Bronchial epithelial cell (primary cell): Measurements from ENCODE around the gene DENND1C. TPM values are rescaled to one million over a fixed set of nuclear protein-coding genes. Genes with fewer than 3 reads are reported as not detected.

Experiments
- DNase-seq: peaks from one replicate; pipeline ENCODE4 v3.0.0-alpha.2; 2010; ENCODE audit warnings: low read depth
- FAIRE-seq: peaks from 2 replicates; lab custom pipeline; 2011; peaks lifted over from hg19 to GRCh38; lab: Jason Lieb, UNC
- H3K27me3 ChIP-seq: 2 replicates; pipeline ENCODE4 v1.5.1; 2011; ENCODE audit warnings: low read length; ENCODE audit not compliant: control insufficient read depth, insufficient read depth
- H3K36me3 ChIP-seq: 2 replicates; pipeline ENCODE4 v1.5.1; 2011; ENCODE audit warnings: low read length; ENCODE audit not compliant: control insufficient read depth, insufficient read depth
- H3K4me3 ChIP-seq: 2 replicates; pipeline ENCODE4 v1.5.1; 2011; ENCODE audit warnings: mild to moderate bottlenecking, low read depth, low read length, control low read depth
- total RNA-seq: library from RNA; depleted of rRNA; stranded (reverse); fragments of >200 nt; gene quantifications from 2 replicates; pipeline ENCODE4 v1.2.1, GENCODE V29; 2014
- TF ChIP-seq, protein P1 (sequence below): IDR thresholded peaks from 2 replicates; pipeline ENCODE4 v1.5.1; 2011; ENCODE audit warnings: mild to moderate bottlenecking, moderate library complexity, low read length, control low read depth, inconsistent platforms; ENCODE audit not compliant: insufficient read depth, severe bottlenecking

DENND1C gene
- total RNA-seq, 1 donor from 2014 or later = under 0.01 TPM

DNA sequence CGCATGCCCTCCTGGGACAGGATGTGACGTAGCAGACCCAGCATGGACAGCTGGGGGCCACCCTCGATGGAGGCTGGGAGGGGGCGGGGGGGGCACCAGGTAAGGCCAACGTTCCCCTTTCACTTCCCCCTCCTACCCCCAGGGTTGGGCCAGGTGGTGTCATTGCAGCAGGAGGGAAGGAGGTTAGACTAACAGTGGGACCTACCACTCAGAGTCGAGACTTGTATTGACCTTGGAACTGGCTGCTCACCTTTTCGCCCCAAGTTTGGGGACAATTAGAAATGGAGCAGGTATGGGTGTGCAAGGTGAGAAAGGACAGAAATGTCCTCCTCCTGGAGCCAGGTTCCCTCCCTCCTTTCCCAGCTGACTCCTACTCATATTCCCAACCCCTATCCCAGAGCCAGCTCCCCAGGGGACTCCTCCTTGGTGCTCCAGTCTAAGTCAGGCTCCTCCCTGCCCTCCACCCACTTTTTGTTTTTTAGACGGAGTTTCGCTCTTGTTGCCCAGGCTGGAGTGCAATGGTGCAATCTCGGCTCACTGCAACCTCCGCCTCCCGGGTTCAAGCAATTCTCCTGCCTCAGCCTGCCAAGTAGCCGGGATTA is 39.4 kb downstream of the DENND1C start:
- no peak for FAIRE-seq
- Histone ChIP-seq H3K27me3 (no peaks in the 10 kb centered on the region), H3K36me3 (no peaks in the 10 kb centered on the region), H3K4me3 (no peak overlapping the region)
- TF ChIP-seq, protein P1, sequence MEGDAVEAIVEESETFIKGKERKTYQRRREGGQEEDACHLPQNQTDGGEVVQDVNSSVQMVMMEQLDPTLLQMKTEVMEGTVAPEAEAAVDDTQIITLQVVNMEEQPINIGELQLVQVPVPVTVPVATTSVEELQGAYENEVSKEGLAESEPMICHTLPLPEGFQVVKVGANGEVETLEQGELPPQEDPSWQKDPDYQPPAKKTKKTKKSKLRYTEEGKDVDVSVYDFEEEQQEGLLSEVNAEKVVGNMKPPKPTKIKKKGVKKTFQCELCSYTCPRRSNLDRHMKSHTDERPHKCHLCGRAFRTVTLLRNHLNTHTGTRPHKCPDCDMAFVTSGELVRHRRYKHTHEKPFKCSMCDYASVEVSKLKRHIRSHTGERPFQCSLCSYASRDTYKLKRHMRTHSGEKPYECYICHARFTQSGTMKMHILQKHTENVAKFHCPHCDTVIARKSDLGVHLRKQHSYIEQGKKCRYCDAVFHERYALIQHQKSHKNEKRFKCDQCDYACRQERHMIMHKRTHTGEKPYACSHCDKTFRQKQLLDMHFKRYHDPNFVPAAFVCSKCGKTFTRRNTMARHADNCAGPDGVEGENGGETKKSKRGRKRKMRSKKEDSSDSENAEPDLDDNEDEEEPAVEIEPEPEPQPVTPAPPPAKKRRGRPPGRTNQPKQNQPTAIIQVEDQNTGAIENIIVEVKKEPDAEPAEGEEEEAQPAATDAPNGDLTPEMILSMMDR = no peak
- DNase-seq = no peak

DNA sequence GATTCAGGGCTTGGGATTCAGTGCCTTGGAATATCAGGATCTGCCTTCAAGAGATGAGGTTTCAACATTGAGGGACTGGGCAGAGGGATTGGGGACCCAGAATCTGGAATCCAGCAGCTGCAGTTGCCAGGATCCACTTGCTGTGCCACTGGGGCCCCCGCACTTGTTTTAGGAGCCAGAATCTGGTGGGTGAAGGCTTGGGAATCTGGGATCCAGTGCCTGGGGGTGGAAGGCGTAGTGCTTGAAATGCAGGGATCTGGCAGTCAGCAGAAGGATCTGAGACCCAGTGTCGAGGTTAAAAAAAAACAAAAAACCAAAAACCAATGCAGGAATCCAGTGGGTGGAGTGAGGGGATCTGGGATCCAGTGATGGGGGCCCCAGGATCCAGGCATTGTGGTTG is 40.7 kb downstream of the DENND1C start:
- TF ChIP-seq, protein P1 = no peak
- Histone ChIP-seq H3K27me3 (no peaks in the 10 kb centered on the region), H3K36me3 (no peaks in the 10 kb centered on the region), H3K4me3 (no peak overlapping the region)
- FAIRE-seq (no peak), DNase-seq (no peak)

DNA sequence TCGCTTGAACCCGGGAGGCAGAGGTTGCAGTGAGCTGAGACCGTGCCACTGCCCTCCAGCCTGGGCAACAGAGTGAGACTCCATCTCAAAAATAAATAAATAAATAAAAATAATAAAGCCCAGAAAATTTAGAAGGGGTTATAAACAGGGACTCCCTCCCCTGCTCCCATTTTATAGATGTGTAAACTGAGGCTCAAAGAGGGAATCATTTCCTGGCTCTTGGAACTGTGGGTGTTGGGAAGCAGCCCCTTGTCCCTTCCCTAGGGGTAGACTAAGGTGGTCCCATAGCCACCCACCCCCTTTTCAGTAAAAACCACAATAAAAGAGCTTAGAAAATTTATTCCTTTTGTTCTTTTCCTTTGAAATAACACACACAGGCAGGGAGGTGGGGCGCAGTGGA is 41.8 kb downstream of the DENND1C start:
- no peak for FAIRE-seq
- no peak for DNase-seq
- TF ChIP-seq, protein P1 = no peak
- H3K4me3 ChIP-seq = no peak overlapping the region
- no peaks in the 10 kb centered on the region for H3K27me3 ChIP-seq
- no peaks in the 10 kb centered on the region for H3K36me3 ChIP-seq

DNA sequence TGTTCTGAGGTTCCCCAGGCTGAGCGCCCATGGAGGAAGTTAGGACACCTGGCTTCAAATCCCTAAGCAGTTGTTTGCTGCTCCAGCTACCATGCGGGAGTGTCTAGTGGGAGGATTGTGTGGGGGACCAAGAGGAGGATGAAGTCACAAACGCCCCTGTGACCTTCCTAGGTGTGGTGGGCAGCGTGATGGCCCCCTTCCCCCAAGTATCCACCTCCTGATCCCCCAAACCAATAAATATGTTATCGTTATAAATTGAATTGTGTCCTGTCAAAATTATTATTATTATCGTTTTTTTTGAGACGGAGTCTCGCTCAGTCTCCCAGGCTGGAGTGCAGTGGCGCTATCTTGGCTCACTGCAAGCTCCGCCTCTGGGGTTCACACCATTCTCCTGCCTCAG is 47.9 kb downstream of the DENND1C start, which contains the start of gene SLC25A41:
TSS of gene SLC25A41 (minus strand) at position 101 of the 400 bp plus-strand sequence. CDS start at position 31, 70 bp downstream.
- FAIRE-seq = no peak
- DNase-seq = no peak
- Histone ChIP-seq H3K27me3 (no peaks in the 10 kb centered on the region), H3K4me3 (no peak within 1 kb of the TSS), H3K36me3 (no peaks in the 10 kb centered on the region)
- TF ChIP-seq, protein P1 = no peak

DNA sequence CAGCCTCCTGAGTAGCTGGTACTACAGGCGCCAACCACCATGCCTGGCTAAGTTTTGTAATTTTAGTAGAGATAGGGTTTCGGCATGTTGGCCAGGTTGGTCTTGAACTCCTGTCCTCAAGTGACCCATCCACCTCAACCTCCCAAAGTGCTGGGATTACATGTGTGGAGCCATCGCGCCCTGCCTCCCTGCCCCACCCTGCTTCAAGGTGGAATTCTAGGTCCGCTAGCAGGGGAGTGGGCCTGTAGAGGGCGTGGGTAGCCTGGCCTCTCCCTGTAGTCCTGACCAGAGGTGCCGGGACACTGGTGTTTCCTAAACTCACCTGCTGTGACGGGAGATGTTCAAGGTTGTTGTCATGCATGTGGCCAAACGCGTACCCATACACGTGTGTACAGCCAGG is 48.4 kb downstream of the DENND1C start:
- DNase-seq = no peak
- Histone ChIP-seq H3K4me3 (no peak overlapping the region), H3K36me3 (no peaks in the 10 kb centered on the region), H3K27me3 (no peaks in the 10 kb centered on the region)
- TF ChIP-seq, protein P1 = no peak
- no peak for FAIRE-seq

DNA sequence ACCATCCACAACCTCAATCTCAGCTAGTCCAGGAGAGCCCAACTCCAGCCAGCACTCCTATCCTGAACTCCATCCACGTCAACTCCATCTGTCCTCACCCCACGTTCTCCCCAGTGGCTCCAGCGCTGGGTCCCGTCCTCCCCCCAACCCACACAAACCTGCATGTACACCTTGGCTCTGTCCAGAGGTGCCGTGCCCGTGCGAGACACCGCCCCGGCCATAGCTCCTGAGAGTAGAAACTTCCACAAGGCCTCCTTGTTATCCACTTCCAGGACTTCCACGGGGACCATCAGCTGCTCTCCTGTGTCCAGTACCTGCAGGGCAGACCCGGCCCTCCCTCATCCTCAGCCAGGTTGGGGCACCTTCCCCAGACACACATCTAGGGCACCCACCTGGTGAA is 49.7 kb downstream of the DENND1C start:
- no peaks in the 10 kb centered on the region for H3K27me3 ChIP-seq
- no peak for FAIRE-seq
- no peaks in the 10 kb centered on the region for H3K36me3 ChIP-seq
- no peak for DNase-seq
- H3K4me3 ChIP-seq = no peak overlapping the region
- TF ChIP-seq, protein P1 = no peak
